Thyroid gland (tissue), 4 donors: ENCODE data around the gene ARL4C.

Experiments
- POLR2A ChIP-seq, 2 donors: fragments of 450-650 bp; IDR thresholded peaks; one replicate each; pipeline ENCODE4 v1.6.1; 2017; ENCODE audit warnings: antibody characterized with exemption in 2 of 2, mild to moderate bottlenecking in 2 of 2, moderate library complexity in 1 of 2
- TF ChIP-seq, protein P1 (sequence below), 6 experiments: fragments of 200-600 bp in 3 of 6; fragments of 450-650 bp in 3 of 6; sonication (generic) in 3 of 6; IDR thresholded peaks; one replicate each; pipeline ENCODE4 v1.5.1; 2016 to 2019; ENCODE audit warnings: antibody characterized with exemption in 6 of 6, mild to moderate bottlenecking in 2 of 6, inconsistent platforms in 1 of 6, moderate library complexity in 1 of 6

GRCh38 chr2:234480337-234480736 is 16.5 kb downstream of the ARL4C start:
- TF ChIP-seq, protein P1, sequence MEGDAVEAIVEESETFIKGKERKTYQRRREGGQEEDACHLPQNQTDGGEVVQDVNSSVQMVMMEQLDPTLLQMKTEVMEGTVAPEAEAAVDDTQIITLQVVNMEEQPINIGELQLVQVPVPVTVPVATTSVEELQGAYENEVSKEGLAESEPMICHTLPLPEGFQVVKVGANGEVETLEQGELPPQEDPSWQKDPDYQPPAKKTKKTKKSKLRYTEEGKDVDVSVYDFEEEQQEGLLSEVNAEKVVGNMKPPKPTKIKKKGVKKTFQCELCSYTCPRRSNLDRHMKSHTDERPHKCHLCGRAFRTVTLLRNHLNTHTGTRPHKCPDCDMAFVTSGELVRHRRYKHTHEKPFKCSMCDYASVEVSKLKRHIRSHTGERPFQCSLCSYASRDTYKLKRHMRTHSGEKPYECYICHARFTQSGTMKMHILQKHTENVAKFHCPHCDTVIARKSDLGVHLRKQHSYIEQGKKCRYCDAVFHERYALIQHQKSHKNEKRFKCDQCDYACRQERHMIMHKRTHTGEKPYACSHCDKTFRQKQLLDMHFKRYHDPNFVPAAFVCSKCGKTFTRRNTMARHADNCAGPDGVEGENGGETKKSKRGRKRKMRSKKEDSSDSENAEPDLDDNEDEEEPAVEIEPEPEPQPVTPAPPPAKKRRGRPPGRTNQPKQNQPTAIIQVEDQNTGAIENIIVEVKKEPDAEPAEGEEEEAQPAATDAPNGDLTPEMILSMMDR (IDR thresholded peaks at IDR 0.05), result no peak
- TF ChIP-seq POLR2A (IDR thresholded peaks at IDR 0.05), result no peak
